NCI-H187 (cell line): ENCODE data around the gene VWA3B.

ENCODE experiments used
- DNase-seq, 2 experiments: peaks; one replicate each; lab custom pipeline; 2025; lab: John Stamatoyannopoulos, UW

VWA3B gene

GRCh38 chr2:98333922-98334321, 247.0 kb downstream of the VWA3B start:
- DNase-seq: no peak

DNA sequence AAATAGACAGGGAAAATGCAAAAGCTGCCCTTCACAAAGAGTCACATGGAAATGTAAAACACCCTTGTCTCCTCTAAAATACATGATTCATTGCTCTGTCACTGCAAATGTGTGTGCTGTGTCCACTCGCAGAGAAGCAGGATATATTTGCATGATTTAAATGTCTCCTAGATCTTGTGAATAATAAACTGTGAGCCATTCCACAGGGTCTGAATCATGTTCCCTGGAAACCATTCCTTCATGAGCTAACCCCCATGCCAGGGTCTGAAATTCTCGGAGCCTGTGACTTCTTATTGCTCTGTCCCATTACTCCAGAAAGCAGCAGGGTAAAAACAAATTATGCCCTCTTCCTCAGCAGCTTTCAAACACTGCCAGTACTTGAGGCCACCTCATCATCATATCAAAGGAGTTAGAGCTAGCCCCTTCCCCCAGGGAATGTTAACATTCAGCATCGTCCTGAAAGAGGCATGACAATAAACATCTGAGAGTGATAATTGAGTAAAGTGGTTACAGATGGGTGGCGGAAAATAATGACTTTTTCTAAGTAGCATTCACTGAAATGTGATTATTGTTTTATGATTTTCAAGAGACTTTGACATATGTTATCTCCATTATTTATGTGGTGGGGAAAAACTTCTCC, 247.6 kb downstream of the VWA3B start:
- peak; percentile 89 to 93 for DNase-seq

GRCh38 chr2:98335271-98335670, 248.3 kb downstream of the VWA3B start:
- DNase-seq: peak in 1 of 2 experiments; percentile 42

- DNase-seq: no peak
These were observed 254.3 kb downstream of the VWA3B start for GRCh38 chr2:98341241-98341640.

- DNase-seq: no peak
These were observed 256.3 kb downstream of the VWA3B start for GRCh38 chr2:98343285-98343684.

DNA sequence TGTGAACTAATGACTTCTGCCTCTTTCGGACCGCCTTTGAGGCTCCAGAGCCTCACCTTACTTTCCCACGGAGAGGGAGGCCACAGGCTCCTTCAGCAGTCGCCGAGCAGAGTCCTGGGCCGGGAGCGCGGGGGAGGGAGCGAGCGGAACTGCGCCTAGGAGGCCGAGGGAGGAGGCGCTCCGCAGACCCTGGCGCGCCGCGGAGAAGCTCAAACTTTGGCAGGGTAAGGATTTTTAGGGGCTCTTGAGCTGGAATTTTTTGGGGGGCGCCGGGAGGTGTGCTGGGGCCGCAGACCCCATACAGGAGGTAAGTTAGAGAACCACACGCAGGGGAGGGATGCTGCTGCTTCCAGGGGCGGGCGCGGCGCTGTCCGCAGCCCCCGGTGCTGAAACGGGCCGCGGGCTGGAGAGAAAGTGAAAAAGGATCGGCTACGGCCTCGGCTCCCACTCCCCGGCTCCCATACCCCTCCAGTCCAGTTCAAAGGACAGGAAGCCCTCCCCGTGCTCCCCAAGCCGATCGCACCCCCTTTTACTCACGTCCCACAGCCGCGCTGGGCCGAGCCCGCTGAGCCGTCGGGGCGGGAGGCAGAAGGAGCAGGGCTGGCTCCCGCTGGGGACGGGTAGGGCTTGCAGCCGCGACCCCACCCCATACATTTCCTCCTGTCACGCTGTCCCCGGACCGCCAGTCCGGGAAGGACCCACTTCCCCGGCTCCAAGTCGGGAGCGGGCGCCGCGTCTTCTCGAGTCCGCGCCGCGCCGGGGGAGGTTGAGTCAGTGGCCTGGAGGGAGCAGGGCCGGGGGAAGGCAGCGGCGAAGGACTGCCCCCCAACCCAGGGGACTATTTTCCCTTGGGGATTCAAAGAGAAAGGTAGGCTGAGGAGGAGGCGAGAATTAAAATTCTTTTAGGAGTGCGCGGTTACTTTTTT, 259.6 kb downstream of the VWA3B start, which contains the start of gene CNGA3:
Gene CNGA3 (plus strand): TSS at position 146 of the 926 bp plus-strand sequence. CDS start 23,520 bp downstream, outside the sequence.
- DNase-seq: no peak

DNA sequence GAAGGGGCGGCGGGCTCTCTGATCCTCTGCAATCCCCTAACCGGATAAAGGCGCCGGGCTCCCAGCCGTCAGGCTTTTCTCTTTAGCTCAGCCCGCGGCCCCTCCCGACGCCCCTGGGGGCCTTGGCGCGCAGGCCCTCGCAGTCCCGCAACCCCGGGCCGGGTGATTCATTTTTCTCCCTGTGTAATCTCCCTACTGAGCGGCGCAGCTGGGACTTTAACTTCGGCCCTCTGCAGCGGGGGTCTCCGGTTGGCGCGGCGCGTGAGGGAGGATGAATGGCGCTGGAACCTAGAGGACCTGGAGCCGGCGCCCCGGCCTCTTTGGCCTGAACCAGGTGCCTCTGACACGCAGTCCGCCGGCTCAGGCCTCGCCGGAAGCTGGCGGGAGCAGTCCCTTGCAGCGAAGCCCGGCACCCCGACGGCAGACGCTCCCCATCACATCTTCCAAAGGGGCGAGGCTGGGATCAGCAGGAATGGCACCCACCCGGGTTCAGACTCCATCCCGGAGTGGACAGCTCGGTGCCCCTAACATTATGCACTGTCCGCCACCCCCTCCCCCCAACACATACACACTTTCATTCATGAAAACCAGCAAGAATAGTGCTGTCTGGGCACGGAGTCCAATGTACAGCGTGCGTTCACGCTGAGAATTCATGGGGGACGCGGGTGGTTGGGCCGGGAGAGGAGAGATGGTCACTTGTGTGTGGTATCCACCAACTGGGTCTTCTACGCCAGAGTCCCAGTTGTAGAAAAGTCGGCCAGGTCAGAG, 260.5 kb downstream of the VWA3B start:
- DNase-seq: no peak

DNA sequence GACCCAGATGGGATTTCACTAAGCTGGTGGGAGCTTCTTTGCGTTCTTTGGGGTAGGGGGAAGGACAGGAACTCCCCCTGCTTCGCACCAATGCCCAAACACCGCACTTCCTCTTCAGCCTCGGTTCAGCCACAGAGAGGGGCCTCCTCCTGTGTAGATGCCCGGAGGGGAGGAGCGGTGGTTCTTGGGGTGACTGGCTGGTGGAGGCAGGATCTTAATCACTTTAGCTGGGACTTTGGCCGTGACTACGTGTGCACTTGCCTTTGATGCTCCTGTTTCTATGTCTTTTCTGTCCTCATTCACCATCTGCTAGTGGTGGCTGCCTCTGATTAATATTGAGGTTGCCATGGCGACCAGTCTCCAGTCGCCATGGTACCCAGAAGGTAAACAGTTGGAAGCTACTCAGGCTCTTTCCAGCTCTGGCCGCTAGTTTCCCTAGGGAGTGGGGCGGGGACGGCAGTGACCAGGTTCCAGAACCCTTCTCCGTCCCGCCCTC, 261.1 kb downstream of the VWA3B start:
- DNase-seq: peak in 1 of 2 experiments; percentile 42

- no peak for DNase-seq
These were observed 263.4 kb downstream of the VWA3B start for GRCh38 chr2:98350411-98350810.

GRCh38 chr2:98355881-98356280, 268.9 kb downstream of the VWA3B start:
- DNase-seq: no peak

- no peak for DNase-seq
These were observed 269.8 kb downstream of the VWA3B start for GRCh38 chr2:98356729-98357128.

- peak in 1 of 2 experiments; percentile 15 for DNase-seq
These were observed 270.9 kb downstream of the VWA3B start for GRCh38 chr2:98357849-98358248.

GRCh38 chr2:98359986-98360385, 273.0 kb downstream of the VWA3B start:
- DNase-seq: no peak
